Measurements from ENCODE around the gene CDC14B.

CDC14B gene

GRCh38 chr9:96609732-96610131, 9.9 kb downstream of the CDC14B start:
- POLR2A ChIA-PET: no interaction called here
- no peak for TF ChIP-seq CTCF (IDR thresholded peaks at IDR 0.05; ENCODE audit: control extremely low read depth, extremely low read depth, low read depth, missing control alignments)
- DNase-seq (ENCODE audit: extremely low spot score): no peak
- CTCF ChIA-PET: no interaction called here

GRCh38 chr9:96607971-96608370, 11.7 kb downstream of the CDC14B start:
- ChIA-PET POLR2A (no interaction called here), CTCF (no interaction called here)
- TF ChIP-seq CTCF (IDR thresholded peaks at IDR 0.05; ENCODE audit: control extremely low read depth, extremely low read depth, low read depth, missing control alignments): no peak
- no peak for DNase-seq (ENCODE audit: extremely low spot score)

DNA sequence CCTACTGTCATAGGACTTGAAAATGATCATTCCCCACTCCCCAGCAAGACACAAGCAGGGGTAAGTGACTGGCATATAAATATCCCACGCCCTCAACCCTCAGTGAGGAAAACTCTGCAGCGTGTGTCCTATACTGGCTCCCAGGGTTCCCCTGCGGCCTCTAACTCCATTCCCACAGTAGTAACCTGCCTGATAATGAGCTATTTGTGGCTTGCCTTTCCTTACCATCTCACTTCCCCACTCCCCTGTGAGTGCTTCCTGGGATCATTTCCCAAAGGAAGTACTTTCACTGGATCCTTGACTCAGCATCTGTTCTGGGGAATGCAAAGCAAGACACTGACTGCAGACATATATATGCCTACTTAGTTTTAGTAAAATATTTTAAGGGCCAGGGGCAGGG, 14.3 kb downstream of the CDC14B start:
- CTCF ChIA-PET: interaction anchor here (1.3 kb wide), 1 partner anchor 14 kb away, joined by 3 read pairs; no protein-coding TSS in a partner anchor

DNA sequence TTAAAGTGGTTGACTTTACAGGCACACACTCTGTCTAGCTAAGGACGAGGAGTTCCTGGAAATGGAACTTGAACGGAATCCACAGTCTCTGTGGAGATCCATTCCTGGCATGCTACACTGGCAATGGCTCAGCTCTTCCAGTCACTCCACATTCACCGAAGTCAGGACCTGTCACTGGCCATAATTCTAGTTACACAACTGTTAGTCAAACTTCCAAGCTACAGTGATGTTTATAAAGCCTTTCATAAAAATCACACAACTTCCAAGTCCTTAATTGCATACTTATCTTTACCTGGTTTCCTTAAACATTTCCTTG, 15.7 kb downstream of the CDC14B start:
- no peak for TF ChIP-seq CTCF (IDR thresholded peaks at IDR 0.05; ENCODE audit: control extremely low read depth, extremely low read depth, low read depth, missing control alignments)
- POLR2A ChIA-PET: no interaction called here
- CTCF ChIA-PET: no interaction called here
- no peak for DNase-seq (ENCODE audit: extremely low spot score)

More for the DNA sequence above, 14.3 kb downstream of the CDC14B start:
- no peak for DNase-seq (ENCODE audit: extremely low spot score)
- no peak for TF ChIP-seq CTCF (IDR thresholded peaks at IDR 0.05; ENCODE audit: control extremely low read depth, extremely low read depth, low read depth, missing control alignments)
- POLR2A ChIA-PET: no interaction called here

- DNase-seq (ENCODE audit: extremely low spot score): no peak
- TF ChIP-seq CTCF (IDR thresholded peaks at IDR 0.05; ENCODE audit: control extremely low read depth, extremely low read depth, low read depth, missing control alignments): no peak
- ChIA-PET CTCF (interaction anchor here (1.7 kb wide), 1 partner anchor 11 kb away, joined by 4 read pairs; no protein-coding TSS in a partner anchor), POLR2A (no interaction called here)
Measured at GRCh38 chr9:96603305-96604003, 16.2 kb downstream of the CDC14B start.

DNA sequence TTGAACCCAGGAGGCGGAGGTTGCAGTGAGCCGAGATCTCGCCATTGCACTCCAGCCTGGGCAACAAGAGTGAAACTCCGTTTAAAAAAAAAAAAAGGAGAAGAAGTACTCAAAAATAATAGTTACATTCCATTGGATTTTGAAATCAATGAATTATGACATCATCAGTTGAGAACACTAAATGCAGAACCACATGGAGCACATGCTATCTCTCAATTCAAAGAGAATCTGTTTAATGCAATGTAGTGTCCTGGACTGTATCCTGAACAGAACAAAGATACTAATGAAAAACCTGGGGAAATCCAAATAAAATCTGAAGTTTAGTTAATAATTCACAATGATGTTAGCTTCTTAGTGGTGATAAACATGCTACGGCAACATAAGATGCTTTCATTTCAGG, 20.3 kb downstream of the CDC14B start:
- POLR2A ChIA-PET: no interaction called here
- no peak for TF ChIP-seq CTCF (IDR thresholded peaks at IDR 0.05; ENCODE audit: control extremely low read depth, extremely low read depth, low read depth, missing control alignments)
- DNase-seq (ENCODE audit: extremely low spot score): no peak
- CTCF ChIA-PET: no interaction called here
